GM10248 (cell line): ENCODE results near the gene USP24.

Experiments used
- CTCF ChIA-PET: fragments of 300-600 bp; sonication (Branson Sonifier 250); formaldehyde crosslinking; extraction: SDS; loops from one replicate; lab custom pipeline; 2021; ENCODE audit warnings: antibody characterized with exemption; lab: Yijun Ruan, JAX
- POLR2A ChIA-PET: fragments of 350-650 bp; sonication (Branson Sonifier 250); formaldehyde crosslinking; extraction: SDS; loops from one replicate; lab custom pipeline; 2020; ENCODE audit warnings: antibody characterized with exemption; lab: Yijun Ruan, JAX
- DNase-seq: peaks from one replicate; pipeline ENCODE4 v3.0.0; 2012; ENCODE audit errors: extremely low spot score
- TF ChIP-seq, protein P1 (sequence below): IDR thresholded peaks from 2 replicates; pipeline ENCODE4 v1.5.1; 2012; ENCODE audit warnings: mild to moderate bottlenecking, low read depth; ENCODE audit errors: extremely low read depth, missing control alignments, control extremely low read depth

Gene USP24

DNA sequence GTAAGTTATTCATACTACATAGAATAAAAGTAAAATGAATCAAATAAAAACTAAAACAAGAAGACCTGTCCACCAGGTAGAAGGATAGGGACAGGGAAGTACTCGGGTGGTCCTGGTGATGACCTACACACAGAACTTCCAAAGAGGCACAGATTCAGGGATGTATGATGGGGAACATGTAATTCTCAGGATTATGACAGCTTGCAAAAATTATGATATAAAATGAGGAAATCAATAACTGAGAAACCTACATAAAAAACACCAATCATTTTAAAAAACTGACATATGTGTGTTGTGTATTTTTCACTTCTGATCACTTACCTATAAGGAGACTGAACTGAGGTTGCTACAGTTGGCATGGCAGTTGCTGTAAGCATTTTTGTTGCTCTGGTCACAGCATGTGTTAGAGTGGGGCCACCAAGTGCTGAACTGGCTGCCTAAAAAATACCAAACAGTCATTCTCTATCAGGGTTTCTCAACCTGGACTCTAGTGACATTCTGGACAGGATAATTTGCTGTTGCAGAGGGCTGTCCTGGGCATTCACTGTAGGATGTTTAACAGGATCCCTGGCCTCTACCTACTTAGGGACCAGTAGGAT lies 73.8 kb downstream of the USP24 start:
- ChIA-PET CTCF (interaction anchor here (0.6 to 6.8 kb wide), 9 partner anchors 11 to 142 kb away, joined by 3 to 66 read pairs (median 4); no protein-coding TSS in a partner anchor), POLR2A (no interaction called here)

DNA sequence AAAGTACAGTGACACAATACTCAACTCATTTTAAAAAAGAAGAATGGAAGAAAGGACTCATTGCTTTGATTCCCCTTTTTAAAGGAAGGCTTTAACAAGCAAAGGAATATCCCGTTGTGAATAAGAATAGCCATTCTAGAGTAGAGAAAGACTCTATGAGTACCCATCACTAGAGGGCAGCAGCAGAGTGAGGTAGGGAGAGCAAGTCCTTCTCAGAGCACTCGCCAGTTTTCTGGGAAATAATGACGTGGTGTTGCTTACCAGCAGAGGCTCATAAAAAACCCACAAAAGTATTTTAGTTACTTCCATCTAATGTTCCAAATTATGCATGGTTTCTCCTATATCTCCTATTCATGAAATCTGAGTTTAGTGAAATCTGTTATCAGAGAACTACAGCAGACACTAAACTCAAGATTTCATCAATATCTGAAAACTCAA lies 74.6 kb downstream of the USP24 start:
- TF ChIP-seq, protein P1, sequence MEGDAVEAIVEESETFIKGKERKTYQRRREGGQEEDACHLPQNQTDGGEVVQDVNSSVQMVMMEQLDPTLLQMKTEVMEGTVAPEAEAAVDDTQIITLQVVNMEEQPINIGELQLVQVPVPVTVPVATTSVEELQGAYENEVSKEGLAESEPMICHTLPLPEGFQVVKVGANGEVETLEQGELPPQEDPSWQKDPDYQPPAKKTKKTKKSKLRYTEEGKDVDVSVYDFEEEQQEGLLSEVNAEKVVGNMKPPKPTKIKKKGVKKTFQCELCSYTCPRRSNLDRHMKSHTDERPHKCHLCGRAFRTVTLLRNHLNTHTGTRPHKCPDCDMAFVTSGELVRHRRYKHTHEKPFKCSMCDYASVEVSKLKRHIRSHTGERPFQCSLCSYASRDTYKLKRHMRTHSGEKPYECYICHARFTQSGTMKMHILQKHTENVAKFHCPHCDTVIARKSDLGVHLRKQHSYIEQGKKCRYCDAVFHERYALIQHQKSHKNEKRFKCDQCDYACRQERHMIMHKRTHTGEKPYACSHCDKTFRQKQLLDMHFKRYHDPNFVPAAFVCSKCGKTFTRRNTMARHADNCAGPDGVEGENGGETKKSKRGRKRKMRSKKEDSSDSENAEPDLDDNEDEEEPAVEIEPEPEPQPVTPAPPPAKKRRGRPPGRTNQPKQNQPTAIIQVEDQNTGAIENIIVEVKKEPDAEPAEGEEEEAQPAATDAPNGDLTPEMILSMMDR = peak; percentile 71
- DNase-seq = peak; percentile 47
- ChIA-PET CTCF (interaction anchor here (0.6 to 6.8 kb wide), 14 partner anchors 12 to 1443 kb away, joined by 3 to 66 read pairs (median 5); no protein-coding TSS in a partner anchor), POLR2A (no interaction called here)

More for the DNA sequence above, 73.8 kb downstream of the USP24 start:
- TF ChIP-seq, protein P1 = no peak
- no peak for DNase-seq

DNA sequence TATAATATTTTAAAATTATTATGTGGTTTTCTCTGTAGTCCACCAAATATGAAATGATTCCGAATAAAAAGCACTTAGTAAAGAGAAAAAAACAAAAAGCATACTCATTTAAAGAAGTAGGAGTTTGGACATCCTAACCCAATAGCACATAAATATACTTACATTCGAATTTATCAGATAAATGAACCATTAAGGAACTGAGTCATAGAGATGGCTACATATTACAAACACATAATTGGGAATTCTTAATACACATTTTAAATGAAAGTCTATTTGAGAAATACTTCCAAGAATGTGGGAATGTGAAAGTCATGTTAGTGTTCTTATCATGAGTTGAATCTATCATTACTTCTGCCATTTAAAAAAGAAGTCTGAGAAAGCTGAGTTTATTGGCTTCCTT lies 75.0 kb downstream of the USP24 start:
- no peak for DNase-seq
- CTCF ChIA-PET = interaction anchor here (0.6 to 6.8 kb wide), 17 partner anchors 12 to 1443 kb away, joined by 3 to 66 read pairs (median 5); no protein-coding TSS in a partner anchor
- POLR2A ChIA-PET = no interaction called here
- TF ChIP-seq, protein P1 = no peak

DNA sequence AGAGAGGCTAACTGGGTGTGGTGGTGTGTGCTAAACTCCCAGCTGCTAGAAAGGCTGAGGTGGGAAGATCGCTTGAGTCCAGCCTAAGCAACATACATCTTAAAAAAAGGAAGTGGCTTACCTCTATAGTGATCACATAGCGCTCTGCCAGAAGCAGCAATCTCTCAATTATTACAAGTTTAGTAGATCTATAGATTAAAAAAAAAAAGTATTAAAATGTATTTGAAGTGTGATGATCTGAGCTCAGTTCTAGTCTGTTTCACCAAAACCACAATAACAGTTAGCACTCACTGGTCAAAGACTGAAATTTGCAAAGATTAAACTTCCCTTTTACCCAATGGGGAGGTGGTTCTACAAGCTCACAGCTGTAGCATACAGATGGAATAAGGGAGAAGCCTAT lies 76.3 kb downstream of the USP24 start:
- ChIA-PET CTCF (interaction anchor here (0.9 to 6.8 kb wide), 4 partner anchors 9 to 142 kb away, joined by 3 to 66 read pairs (median 6); no protein-coding TSS in a partner anchor), POLR2A (no interaction called here)
- no peak for DNase-seq
- TF ChIP-seq, protein P1 = no peak

DNA sequence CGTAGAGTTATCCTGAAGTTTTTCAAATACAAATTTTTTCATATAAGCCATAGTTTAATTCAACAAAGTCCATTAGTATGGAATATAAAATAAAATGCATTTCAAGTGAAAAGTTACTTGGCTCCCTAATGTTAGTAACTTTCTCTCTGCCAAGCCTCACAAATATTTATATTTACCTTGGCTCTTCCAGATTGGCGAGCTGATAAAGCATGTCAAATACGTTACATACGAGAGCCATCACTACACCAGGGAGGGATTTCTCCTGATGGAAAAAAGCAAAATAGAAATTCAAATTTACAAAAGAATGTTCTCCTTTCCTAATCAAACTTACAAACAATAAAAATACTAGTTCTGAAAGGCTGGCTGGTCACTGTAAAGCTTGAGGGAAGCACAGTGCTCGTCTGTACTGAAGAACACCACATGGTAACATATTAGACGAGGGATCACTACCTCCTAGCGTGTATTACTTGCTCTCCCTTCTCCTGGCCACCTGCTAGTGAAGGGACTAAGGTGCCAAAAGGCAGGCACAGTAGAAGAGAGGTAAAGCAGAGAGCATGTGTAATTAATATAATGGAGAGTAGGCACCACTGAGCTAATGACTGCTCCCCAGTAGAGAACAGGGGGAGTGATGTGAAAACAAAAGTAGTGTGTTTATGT lies 80.9 kb downstream of the USP24 start:
- POLR2A ChIA-PET = no interaction called here
- DNase-seq = no peak
- TF ChIP-seq, protein P1 = no peak
- CTCF ChIA-PET = interaction anchor here (1.1 to 1.8 kb wide), 2 partner anchors 9 to 19 kb away, joined by 3 to 6 read pairs; no protein-coding TSS in a partner anchor

DNA sequence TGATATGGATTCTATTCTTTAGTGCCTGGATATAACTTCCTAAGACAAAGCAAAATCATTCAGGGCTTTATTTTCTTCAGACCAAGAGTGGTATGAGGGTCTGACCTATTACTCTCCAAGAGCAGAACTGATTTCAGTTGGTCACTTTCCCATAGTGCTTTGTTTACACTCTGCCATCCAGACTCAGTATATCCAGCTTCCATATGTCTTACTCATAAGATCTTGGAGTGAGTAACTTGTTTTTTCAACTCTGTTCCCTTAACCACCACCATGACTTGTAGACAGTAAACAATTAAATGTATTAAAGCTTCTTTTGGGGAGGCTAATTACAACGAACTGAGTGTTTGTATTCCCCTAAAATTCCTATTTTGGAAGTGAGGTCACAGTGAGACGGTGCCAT lies 83.4 kb downstream of the USP24 start:
- TF ChIP-seq, protein P1 = no peak
- POLR2A ChIA-PET = no interaction called here
- CTCF ChIA-PET = no interaction called here
- DNase-seq = no peak
